RPMI7951 (cell line): ENCODE measurements around the gene NKAIN2. TPM values are rescaled to one million over a fixed set of nuclear protein-coding genes. Genes with fewer than 3 reads are reported as not detected.
"Not testable (repeated sequence)": the region's sequence is repeated elsewhere in the genome, so short reads cannot be mapped to it uniquely, and the experiment has no call there.

Experiments
- DNase-seq: peaks from one replicate; pipeline ENCODE4 v3.0.0-alpha.2; 2012; ENCODE audit warnings: low read depth
- total RNA-seq: library from RNA; depleted of rRNA; stranded (reverse); fragments of >200 nt; shearing (Covaris generic); gene quantifications from 2 replicates; pipeline ENCODE4 v1.2.3, GENCODE V29; 2014

NKAIN2 gene
- total RNA-seq, 1 experiment from 2014 or later: not detected

GRCh38 chr6:124334359-124334758, 530.7 kb downstream of the NKAIN2 start:
- DNase-seq: no peak

GRCh38 chr6:124339610-124340334, 536.1 kb downstream of the NKAIN2 start:
- no peak for DNase-seq

- DNase-seq: not testable (repeated sequence)
Measured at GRCh38 chr6:124348339-124348738, 544.7 kb downstream of the NKAIN2 start.

DNA sequence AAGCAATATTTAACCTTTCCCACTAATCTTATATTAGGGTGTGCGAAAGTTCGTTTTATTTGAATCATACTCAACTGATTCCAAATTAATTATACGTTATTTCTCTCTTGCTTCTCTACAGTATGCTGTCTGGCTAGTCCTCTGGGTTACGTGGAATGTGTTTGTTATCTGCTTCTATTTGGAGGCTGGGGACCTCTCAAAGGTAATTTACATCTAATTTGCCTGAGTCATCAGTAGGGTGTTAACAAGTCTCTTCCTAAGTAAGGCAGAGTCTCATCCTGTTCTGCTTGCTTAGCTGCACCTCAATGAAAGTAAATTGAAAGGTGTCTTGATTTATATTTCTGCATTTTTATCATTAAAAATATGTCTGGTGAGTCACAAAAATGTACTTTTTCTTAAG, 551.5 kb downstream of the NKAIN2 start:
- DNase-seq: no peak

DNA sequence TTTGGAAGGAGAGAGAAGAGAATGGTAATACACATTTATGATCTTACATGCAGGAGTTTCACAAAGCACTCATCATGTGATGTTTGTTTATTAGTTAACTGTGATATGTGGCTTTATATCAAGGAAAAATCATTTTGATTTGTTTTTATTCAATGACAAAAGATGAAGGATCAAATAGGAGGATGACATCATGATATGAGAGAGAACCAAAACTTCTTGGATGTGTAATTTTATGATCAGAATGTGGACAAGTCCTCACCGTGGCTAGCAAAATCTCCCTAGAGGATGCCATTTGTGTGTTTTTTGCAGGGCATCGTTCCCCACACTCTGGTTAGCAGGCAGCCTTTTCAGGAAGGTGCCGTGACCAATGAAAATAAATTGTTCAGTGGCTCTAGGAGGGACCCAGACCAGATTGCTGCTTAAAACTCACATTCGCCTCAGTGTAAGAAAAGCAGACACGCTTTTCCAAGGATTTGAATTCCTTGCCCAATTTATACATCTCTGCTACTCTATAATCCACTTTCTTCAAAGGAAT, 552.7 kb downstream of the NKAIN2 start:
- no peak for DNase-seq

- no peak for DNase-seq
Measured at GRCh38 chr6:124356811-124357210, 553.1 kb downstream of the NKAIN2 start.

- no peak for DNase-seq
Measured at GRCh38 chr6:124368131-124368530, 564.5 kb downstream of the NKAIN2 start.

DNA sequence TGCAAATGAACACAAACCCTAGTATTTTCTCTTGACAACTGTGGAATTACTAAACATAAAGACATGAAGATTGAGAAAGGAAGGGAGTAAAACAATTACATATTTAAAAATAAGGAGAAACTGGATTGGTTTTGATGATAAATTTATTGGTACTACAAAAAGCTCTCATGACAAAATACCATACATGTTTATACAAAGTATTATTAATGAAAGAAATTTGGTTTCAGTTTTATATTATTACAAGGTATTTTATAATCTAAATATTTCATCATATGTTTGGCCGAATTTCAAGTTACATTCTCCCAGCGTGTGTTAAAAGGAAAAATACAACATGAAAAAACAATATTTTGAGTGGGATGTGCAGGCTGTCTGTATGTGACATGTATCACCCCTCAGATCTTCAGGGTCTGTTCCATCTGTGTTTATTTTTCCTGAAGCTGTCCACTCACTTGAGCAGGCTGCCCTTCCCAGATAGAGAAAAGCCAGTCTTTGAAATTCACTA, 568.4 kb downstream of the NKAIN2 start:
- no peak for DNase-seq

DNA sequence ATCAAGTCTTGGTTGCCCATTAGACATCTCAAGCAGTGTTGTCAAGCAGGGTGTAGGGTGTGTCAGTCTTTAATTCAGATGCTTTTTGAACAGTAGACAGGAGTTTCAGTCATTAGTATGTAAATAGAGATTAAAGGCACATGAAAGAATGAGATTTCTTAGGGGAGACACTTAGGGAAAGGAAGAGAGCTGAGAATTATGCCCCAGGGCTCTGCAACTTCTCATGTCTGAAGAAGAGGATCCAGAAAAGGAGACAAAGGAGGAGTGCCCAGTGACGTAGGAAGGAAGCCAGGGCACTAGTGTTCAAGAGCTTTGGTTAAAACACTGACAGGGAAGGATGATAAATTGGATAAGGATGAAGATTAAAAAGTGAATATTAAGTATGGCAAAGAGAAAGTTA, 569.7 kb downstream of the NKAIN2 start:
- DNase-seq: no peak

- no peak for DNase-seq
Measured at GRCh38 chr6:124389127-124389526, 585.5 kb downstream of the NKAIN2 start.

- peak; percentile 1 for DNase-seq
Measured at GRCh38 chr6:124393536-124393935, 589.9 kb downstream of the NKAIN2 start.

DNA sequence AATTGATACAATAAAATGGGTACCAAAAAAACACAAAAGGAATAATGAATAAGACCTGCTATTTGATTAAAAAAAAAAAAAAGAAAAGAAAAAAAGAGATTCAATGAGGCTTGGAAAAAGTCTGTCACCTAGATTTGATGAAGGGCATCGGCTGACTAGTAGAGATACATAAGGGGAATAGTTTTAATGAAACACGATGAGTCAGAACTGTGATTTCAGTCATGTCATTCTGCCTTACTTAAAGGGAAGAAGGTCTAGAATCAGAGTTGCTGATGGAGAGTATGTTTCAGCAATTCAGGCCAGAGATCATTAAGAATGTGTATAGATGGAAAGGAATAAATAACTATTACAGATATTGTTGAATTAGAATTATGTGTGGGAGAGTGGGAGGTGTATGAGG, 592.7 kb downstream of the NKAIN2 start:
- no peak for DNase-seq

DNA sequence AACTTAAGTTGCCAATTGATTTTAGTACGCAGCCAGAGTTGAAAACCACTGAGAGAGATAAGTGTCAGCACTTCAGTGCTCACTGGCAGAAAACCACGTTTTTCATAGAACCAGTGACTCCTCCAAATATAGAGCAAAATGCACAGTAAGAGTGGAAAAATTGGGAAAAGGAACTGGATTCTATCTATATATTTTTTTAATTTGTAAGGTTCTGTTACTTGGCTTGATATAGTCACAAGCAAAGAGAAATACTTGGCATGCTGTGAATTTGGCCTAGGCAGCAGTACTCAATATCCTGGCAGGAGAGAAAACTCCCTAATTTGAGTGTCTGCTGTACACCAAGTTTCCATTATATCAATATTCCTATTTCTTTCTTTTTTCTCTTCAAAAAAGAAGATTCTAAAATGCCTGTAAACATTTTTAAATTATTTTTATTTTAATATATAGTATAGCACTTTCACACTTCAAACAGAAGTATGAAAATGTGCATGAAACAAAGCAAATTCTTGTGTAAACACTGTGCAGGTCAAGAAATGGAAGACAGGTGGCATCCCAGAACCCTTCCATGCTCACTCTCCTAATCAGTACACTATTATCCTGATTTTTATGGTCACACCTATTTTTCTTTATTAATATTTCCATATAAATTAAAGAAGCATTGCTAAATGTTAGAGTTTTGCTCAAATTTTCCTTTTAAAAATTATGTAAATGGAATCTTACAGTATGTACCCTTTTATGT, 596.8 kb downstream of the NKAIN2 start:
- no peak for DNase-seq

DNA sequence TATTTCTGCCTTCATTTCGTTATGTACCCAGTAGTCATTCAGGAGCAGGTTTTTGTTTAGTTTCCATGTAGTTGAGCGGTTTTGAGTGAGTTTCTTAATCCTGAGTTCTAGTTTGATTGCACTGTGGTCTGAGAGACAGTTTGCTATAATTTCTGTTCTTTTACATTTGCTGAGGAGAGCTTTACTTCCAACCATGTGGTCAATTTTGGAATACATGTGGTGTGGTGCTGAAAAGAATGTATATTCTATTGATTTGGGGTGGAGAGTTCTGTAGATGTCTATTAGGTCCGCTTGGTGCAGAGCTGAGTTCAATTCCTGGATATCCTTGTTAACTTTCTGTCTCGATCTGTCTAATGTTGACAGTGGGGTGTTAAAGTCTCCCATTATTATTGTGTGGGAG, 606.8 kb downstream of the NKAIN2 start:
- DNase-seq: not testable (repeated sequence)

- DNase-seq: not testable (repeated sequence)
Measured at GRCh38 chr6:124412657-124413056, 609.0 kb downstream of the NKAIN2 start.

DNA sequence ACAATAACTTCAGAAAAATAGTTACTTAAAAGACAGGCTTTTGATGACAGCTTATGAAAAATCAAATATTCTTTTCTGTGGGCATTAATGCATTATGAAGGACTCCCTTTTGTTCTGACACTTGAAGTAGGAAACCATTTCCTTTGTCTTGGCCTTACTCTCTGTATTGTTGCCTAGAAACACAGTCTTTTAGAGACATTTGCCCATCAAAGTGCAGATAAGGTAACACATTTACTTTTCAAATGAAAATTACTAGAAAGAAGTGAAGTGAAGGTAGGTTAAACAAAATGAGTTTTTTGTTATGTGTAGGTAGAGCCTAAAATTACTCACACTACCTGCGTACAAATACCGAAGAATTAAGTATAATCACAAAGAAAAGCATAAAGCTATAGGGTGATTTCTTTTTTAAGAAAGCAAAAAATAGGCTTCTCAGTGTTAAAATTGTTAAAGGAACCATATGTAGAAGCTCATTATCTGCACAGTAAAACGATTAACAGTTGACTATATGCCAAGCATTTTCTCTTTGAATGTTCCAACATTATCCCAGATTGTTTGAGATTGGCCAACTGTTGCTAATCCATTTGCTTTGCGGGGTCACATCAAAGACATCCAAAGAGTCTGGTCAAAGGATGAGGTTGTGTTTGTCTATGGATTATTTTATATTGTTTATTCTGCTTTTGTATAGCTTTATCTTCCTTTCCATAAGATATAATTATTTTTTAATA, 616.6 kb downstream of the NKAIN2 start:
- no peak for DNase-seq

DNA sequence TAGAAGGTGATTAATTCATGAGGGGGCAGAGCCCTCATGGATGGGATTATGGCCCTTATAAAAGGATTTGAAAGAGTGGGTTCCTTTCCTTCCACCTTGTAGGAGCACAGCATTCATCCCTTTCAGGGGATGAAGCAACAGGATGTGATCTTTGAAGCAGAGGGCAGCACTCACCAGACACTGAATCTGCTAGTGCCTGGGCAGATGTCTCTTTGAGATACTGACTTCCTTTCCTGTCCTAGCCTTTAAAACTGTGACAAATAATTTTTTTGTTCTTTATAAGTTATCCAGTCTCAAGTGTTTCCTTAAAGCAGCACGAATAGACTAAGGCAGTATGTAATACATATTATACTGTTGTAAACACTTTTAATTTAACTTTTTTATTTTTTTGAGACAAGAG, 620.0 kb downstream of the NKAIN2 start:
- no peak for DNase-seq

DNA sequence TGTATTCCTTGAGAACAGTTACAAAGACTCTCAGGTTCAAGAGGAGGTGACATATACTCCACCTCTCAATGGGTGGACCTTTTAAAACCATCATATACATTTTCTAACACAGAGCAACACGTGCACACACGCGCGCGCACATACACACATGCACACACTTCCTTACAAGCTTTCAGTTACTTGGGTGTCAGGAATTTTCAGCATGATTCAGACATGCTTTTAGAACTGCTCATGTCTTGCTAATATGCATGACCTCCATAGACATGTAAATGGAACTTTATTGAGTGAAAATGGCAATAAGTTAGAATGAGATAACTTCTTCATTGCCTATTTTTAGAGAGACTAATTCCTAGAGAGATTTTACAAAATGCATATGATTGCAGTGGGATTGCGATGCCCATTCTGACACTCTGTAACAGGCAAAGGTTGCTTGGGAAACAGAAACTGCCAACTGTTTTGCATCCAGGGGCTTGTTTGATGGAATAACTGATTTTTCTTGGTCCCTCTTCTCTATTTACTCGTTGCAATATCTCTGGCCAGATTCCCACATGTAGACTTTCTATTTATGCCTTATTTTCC, 627.2 kb downstream of the NKAIN2 start:
- no peak for DNase-seq

GRCh38 chr6:124432620-124433019, 629.0 kb downstream of the NKAIN2 start:
- DNase-seq: no peak

- no peak for DNase-seq
Measured at GRCh38 chr6:124433387-124434160, 629.9 kb downstream of the NKAIN2 start.

DNA sequence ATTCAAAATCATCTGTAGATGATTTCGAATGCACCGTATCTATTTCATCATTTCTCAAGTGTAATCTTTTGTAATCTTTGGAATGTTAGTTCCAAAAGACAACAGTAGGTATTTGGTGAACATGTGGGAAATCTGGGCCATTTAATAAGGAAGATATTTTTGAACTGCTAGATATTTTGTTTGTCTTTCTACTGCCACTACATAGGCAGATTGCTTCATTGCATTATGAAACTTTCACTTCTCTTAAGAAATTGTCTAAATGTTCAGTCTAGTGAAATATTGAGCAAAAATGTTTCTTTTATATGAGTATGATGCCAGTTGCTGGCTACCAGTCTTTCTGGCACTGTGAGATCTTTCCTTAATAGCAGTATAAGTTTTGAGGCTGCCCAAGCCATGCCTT, 630.8 kb downstream of the NKAIN2 start:
- no peak for DNase-seq
